Peyer's patch (tissue), 4 donors: ENCODE data around the gene CBX4.

Experiments used
- CTCF ChIP-seq, 6 experiments: fragments of 450-650 bp in 4 of 6; fragments of 200-600 bp in 2 of 6; sonication (generic) in 1 of 6; IDR thresholded peaks; one replicate each; pipeline ENCODE4 v1.5.1; 2017 to 2019; ENCODE audit warnings: antibody characterized with exemption in 6 of 6, mild to moderate bottlenecking in 3 of 6, moderate library complexity in 1 of 6
- POLR2A ChIP-seq, 2 donors: fragments of 450-650 bp; IDR thresholded peaks; one replicate each; pipeline ENCODE4 v1.5.1; 2017; ENCODE audit warnings: antibody characterized with exemption in 2 of 2, mild to moderate bottlenecking in 2 of 2, moderate library complexity in 2 of 2

- TF ChIP-seq POLR2A (IDR thresholded peaks at IDR 0.05) (no peak), CTCF (IDR thresholded peaks at IDR 0.05) (no peak)
These were observed 54.8 kb downstream of the CBX4 start for GRCh38 chr17:79784353-79785016.
